Vagina (tissue), 2 donors: Measurements from ENCODE around the gene SUN1. TPM values are rescaled to one million over a fixed set of nuclear protein-coding genes. Genes with fewer than 3 reads are reported as not detected.

Source experiments
- DNase-seq, 2 donors: peaks; one replicate each; pipeline ENCODE4 v3.0.0-alpha.2; 2017; ENCODE audit errors: extremely low spot score in 2 of 2
- H3K27ac ChIP-seq: fragments of 200-600 bp; sonication (generic); one replicate; pipeline ENCODE4 v1.5.1; 2019
- H3K27me3 ChIP-seq: fragments of 200-600 bp; sonication (generic); one replicate; pipeline ENCODE4 v1.5.1; 2019
- H3K36me3 ChIP-seq, 2 donors: fragments of 200-600 bp; sonication (generic); one replicate each; pipeline ENCODE4 v1.5.1; 2017 to 2019
- H3K4me1 ChIP-seq: fragments of 200-600 bp; sonication (generic); one replicate; pipeline ENCODE4 v1.5.1; 2019
- H3K4me3 ChIP-seq, 2 donors: fragments of 200-600 bp; sonication (generic); 1 replicate in 1 of 2; 2 replicates in 1 of 2; pipeline ENCODE4 v1.5.1; 2016 to 2019
- H3K9me3 ChIP-seq: fragments of 200-600 bp; sonication (generic); one replicate; pipeline ENCODE4 v1.5.1; 2019
- POLR2A ChIP-seq, 2 donors: fragments of 450-650 bp; IDR thresholded peaks; one replicate each; pipeline ENCODE4 v1.6.1; 2017; ENCODE audit warnings: antibody characterized with exemption in 2 of 2, mild to moderate bottlenecking in 2 of 2, moderate library complexity in 2 of 2
- POLR2AphosphoS5 ChIP-seq, 2 donors: sonication (generic); formaldehyde crosslinking; IDR thresholded peaks; one replicate each; pipeline ENCODE4 v1.9.0; 2017; ENCODE audit warnings: antibody characterized with exemption in 2 of 2, mild to moderate bottlenecking in 2 of 2, low read depth in 1 of 2; ENCODE audit not compliant: insufficient read depth in 1 of 2
- intact Hi-C: fragments of 100-400 bp; cut with DNase I; formaldehyde crosslinking; loops from one replicate; pipeline ENCODE4 v1.15.1; 2023
- total RNA-seq: library from RNA; depleted of rRNA; stranded (reverse); fragments of >200 nt; gene quantifications from one replicate; pipeline ENCODE4 v1.2.3, GENCODE V29; 2016
- TF ChIP-seq, protein P1 (sequence below), 3 experiments: fragments of 450-650 bp in 2 of 3; fragments of 200-600 bp in 1 of 3; sonication (generic) in 1 of 3; IDR thresholded peaks; one replicate each; pipeline ENCODE4 v1.5.1; 2017 to 2019; ENCODE audit warnings: antibody characterized with exemption in 3 of 3, mild to moderate bottlenecking in 2 of 3, moderate library complexity in 2 of 3

SUN1 gene
- total RNA-seq, 1 donor from 2014 or later: 170 TPM

DNA sequence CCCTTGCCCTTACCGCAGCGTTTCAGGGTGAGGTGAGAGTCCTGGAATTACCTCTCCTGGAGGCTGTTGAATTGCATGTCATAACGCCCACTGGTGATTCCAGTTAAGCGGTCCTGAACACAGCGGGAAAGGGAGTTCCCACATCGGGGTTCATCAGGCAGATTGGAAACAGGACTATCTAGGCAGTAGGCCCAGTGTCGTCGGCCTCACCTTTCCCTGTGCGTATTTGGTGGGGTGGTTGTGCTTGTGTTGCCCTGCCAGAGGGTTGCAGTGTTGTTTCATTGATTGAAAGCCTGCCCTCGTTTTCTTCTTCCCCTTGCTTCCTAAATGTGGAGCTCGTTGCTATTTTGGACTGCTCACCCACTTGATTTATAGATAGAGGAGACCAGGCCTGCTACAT, 10.6 kb upstream of the SUN1 start:
- TF ChIP-seq POLR2AphosphoS5 (IDR thresholded peaks at IDR 0.05; ENCODE audit: insufficient read depth in 1 of 2, low read depth in 1 of 2) (peak in 1 of 2 donors; percentile 46), POLR2A (IDR thresholded peaks at IDR 0.05) (no peak)
- Histone ChIP-seq H3K4me1 (peaks cover 75% of the 10 kb centered on the region), H3K36me3 (no peaks in the 10 kb centered on the region), H3K9me3 (no peaks in the 10 kb centered on the region), H3K27ac (peak overlapping the region; percentile 82), H3K27me3 (no peaks in the 10 kb centered on the region), H3K4me3 (no peak overlapping the region)
- intact Hi-C loops: no loop called here
- no peak for DNase-seq

DNA sequence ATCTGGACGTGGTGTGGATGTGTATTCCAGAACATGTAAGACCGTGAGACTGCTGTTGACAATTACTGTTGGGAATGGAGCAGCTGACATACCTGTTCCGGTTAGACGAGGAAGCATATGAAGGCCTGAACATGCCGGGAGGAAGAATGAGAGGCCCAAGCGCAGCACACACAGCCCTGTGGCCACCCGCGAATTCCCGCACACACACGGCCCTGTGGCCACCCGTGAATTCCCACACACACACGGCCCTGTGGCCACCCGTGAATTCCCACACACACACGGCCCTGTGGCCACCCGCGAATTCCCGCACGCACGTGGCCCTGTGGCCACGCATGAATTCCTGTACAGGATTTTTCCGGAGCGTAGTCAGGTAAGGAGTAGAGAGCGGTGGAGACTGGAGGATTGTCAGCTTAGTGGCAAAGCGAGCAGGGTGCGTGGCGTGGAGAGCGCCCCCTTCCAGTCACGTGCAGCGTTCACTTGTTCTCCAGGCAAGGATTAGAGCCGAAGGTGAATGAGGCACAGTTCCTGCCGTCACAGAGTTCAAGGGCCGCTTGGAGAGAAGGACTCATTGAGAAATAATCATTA, 9.5 kb upstream of the SUN1 start:
- no peak for TF ChIP-seq POLR2AphosphoS5 (IDR thresholded peaks at IDR 0.05; ENCODE audit: insufficient read depth in 1 of 2, low read depth in 1 of 2)
- TF ChIP-seq POLR2A (IDR thresholded peaks at IDR 0.05): no peak
- TF ChIP-seq, protein P1, sequence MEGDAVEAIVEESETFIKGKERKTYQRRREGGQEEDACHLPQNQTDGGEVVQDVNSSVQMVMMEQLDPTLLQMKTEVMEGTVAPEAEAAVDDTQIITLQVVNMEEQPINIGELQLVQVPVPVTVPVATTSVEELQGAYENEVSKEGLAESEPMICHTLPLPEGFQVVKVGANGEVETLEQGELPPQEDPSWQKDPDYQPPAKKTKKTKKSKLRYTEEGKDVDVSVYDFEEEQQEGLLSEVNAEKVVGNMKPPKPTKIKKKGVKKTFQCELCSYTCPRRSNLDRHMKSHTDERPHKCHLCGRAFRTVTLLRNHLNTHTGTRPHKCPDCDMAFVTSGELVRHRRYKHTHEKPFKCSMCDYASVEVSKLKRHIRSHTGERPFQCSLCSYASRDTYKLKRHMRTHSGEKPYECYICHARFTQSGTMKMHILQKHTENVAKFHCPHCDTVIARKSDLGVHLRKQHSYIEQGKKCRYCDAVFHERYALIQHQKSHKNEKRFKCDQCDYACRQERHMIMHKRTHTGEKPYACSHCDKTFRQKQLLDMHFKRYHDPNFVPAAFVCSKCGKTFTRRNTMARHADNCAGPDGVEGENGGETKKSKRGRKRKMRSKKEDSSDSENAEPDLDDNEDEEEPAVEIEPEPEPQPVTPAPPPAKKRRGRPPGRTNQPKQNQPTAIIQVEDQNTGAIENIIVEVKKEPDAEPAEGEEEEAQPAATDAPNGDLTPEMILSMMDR (IDR thresholded peaks at IDR 0.05): no peak
- Histone ChIP-seq H3K9me3 (no peaks in the 10 kb centered on the region), H3K27me3 (no peaks in the 10 kb centered on the region), H3K36me3 (peaks cover 0 to 3% of the 10 kb centered on the region in 2 donors), H3K4me3 (no peak overlapping the region), H3K4me1 (peaks cover 77% of the 10 kb centered on the region), H3K27ac (peak overlapping the region; percentile 82)
- DNase-seq: no peak
- intact Hi-C loops: no loop called here

DNA sequence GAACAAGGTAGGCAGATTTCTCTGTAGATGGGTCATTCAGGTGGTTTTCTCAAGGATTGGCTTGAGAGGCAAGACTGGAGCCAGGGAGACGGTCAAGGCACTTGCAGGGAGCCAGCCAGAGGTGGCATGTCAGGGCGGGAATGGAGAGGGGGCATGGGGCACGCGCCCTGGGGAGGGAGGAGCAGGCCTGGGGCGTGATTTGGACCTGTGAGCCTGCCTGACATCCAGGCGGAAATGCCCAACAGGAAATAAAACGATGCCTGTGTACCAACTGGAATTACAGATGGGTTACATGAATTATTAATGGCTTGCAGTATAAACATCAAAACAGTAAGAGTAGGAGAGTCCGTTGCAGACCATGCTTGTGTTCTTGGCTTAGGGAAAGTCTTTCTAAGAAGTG, 8.6 kb upstream of the SUN1 start:
- intact Hi-C loops: no loop called here
- no peaks in the 10 kb centered on the region for H3K27me3 ChIP-seq

DNA sequence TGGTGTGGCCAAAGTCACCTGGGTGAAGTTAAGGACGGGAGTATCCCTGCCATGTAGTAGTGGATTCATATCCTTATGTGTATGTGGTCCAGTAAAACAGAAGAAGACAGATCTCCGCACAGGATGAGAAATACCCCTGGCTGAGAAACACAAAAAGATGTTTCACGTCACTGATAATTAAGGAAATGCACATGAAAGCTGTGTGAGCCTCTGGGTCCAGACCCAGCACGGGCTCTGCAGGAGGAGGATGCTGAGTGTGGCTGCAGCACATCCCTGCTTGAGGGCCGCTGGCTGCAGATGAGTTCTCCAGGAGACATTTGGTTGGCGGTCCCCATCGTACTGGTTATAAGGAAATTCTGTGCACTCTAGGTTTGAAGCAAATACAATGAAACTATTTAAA, 8.2 kb upstream of the SUN1 start:
- peaks cover 0 to 4% of the 10 kb centered on the region in 2 donors for H3K36me3 ChIP-seq
- H3K4me3 ChIP-seq: no peak overlapping the region
- no peak for TF ChIP-seq POLR2A (IDR thresholded peaks at IDR 0.05)
- TF ChIP-seq, protein P1 (IDR thresholded peaks at IDR 0.05): no peak
- no peak for TF ChIP-seq POLR2AphosphoS5 (IDR thresholded peaks at IDR 0.05; ENCODE audit: insufficient read depth in 1 of 2, low read depth in 1 of 2)
- H3K4me1 ChIP-seq: peaks cover 77% of the 10 kb centered on the region
- H3K9me3 ChIP-seq: no peaks in the 10 kb centered on the region
- intact Hi-C loops: no loop called here
- H3K27me3 ChIP-seq: no peaks in the 10 kb centered on the region
- peak overlapping the region; percentile 82 for H3K27ac ChIP-seq
- no peak for DNase-seq

More for the DNA sequence above, 8.6 kb upstream of the SUN1 start:
- Histone ChIP-seq H3K4me1 (peaks cover 74% of the 10 kb centered on the region), H3K27ac (peak overlapping the region; percentile 82), H3K4me3 (no peak overlapping the region), H3K36me3 (peaks cover 0 to 4% of the 10 kb centered on the region in 2 donors), H3K9me3 (no peaks in the 10 kb centered on the region)
- TF ChIP-seq, protein P1 (IDR thresholded peaks at IDR 0.05): no peak
- TF ChIP-seq POLR2AphosphoS5 (IDR thresholded peaks at IDR 0.05; ENCODE audit: insufficient read depth in 1 of 2, low read depth in 1 of 2) (no peak), POLR2A (IDR thresholded peaks at IDR 0.05) (no peak)
- no peak for DNase-seq

DNA sequence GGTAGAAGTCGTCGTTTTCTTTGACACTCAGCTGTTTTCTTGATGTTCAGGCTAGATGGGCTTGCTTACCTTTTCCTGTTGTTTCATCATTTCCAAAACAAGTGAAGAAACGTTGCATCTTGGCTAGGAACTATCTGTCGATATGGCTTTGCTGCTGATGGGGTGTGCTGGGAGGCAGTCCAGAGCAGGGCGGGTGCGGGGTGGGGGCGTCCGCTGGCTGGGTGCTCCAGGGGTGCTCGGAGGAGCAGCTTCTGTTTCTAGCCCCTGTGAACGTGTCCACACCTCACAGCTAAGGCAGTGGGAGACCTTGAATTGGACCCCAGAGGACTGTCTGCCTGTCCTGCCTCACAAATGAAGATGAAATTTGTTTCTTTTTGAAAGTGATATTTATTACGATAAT, 7.6 kb upstream of the SUN1 start:
- DNase-seq: no peak
- TF ChIP-seq POLR2AphosphoS5 (IDR thresholded peaks at IDR 0.05; ENCODE audit: insufficient read depth in 1 of 2, low read depth in 1 of 2): no peak
- TF ChIP-seq POLR2A (IDR thresholded peaks at IDR 0.05): no peak
- TF ChIP-seq, protein P1 (IDR thresholded peaks at IDR 0.05): no peak
- H3K27ac ChIP-seq: peak overlapping the region; percentile 82
- H3K27me3 ChIP-seq: no peaks in the 10 kb centered on the region
- no peaks in the 10 kb centered on the region for H3K9me3 ChIP-seq
- peaks cover 0 to 4% of the 10 kb centered on the region in 2 donors for H3K36me3 ChIP-seq
- intact Hi-C loops: no loop called here
- peaks cover 82% of the 10 kb centered on the region for H3K4me1 ChIP-seq
- no peak overlapping the region for H3K4me3 ChIP-seq
